Esophagus mucosa (tissue), 1 donor: ENCODE measurements around the gene KCP. TPM values are rescaled to one million over a fixed set of nuclear protein-coding genes. Genes with fewer than 3 reads are reported as not detected.

Experiments
- total RNA-seq: library from RNA; stranded (reverse); gene quantifications from one replicate; pipeline ENCODE4 v1.2.4, GENCODE V29; 2023
- donor health status: DM: yes; HTN: yes; CAD: no.

KCP gene
- total RNA-seq, 1 donor from 2014 or later, result 1.8 TPM

Other genes with a start within 250 kb of the KCP start
- gene GARIN1A, start 238.4 kb downstream of the KCP start, total RNA-seq, result 0.84 TPM
- gene CALU, start 171.3 kb downstream of the KCP start, total RNA-seq, result 21.4 TPM
- not detected for gene OPN1SW, start 134.9 kb downstream of the KCP start, total RNA-seq
- gene CCDC136, start 118.7 kb downstream of the KCP start, total RNA-seq, result 0.76 TPM
- gene FLNC, start 80.3 kb downstream of the KCP start, total RNA-seq, result 2.0 TPM
- 193 TPM for gene ATP6V1F, start 47.9 kb downstream of the KCP start, total RNA-seq
- 15.7 TPM for gene IRF5, start 27.2 kb upstream of the KCP start, total RNA-seq
- 31.9 TPM for gene TNPO3, start 144.4 kb upstream of the KCP start, total RNA-seq
- gene TSPAN33, start 234.0 kb upstream of the KCP start, total RNA-seq, result 1.6 TPM